ENCODE results near the gene SLC16A12. TPM values are rescaled to one million over a fixed set of nuclear protein-coding genes. Genes with fewer than 3 reads are reported as not detected.

The SLC16A12 gene
- total and polyA plus RNA-seq, 10 donors = 0.02 to 0.19 (median 0.12) TPM; not detected in 5

GRCh38 chr10:89525556-89525955 is 9.8 kb downstream of the SLC16A12 start:
- WGBS, 5 donors = 79 to 89% (median 86%) methylated on average over 5 of the region's 5 CpGs
- intact Hi-C loops (cut with DNase I; ENCODE audit: low total_unique reads) = no loop called here

GRCh38 chr10:89524279-89524678 is 11.1 kb downstream of the SLC16A12 start:
- TF ChIP-seq POLR2A (IDR thresholded peaks at IDR 0.05) = no peak
- TF ChIP-seq CTCF (IDR thresholded peaks at IDR 0.05 in 8 of 11, conservative IDR thresholded peaks at IDR 0.05 in 3 of 11) = no peak
- no peak for TF ChIP-seq POLR2AphosphoS5 (IDR thresholded peaks at IDR 0.05)
- Histone ChIP-seq H3K4me1 (no peaks in the 10 kb centered on the region), H3K36me3 (no peaks in the 10 kb centered on the region), H3K27me3 (replicated peaks in 1 of 7) (peaks cover 0 to 8% (median 0%) of the 10 kb centered on the region in 7 donors), H3K27ac (no peak overlapping the region), H3K4me3 (no peak overlapping the region), H3K9me3 (no peaks in the 10 kb centered on the region)
- intact Hi-C loops (cut with DNase I; ENCODE audit: low total_unique reads) = no loop called here
- DNase-seq = no peak
- WGBS, 5 donors = 78 to 88% (median 85%) methylated on average over 7 of the region's 7 CpGs

More at GRCh38 chr10:89525556-89525955, 9.8 kb downstream of the SLC16A12 start:
- H3K9me3 ChIP-seq = no peaks in the 10 kb centered on the region
- peaks cover 0 to 19% (median 0%) of the 10 kb centered on the region in 7 donors for H3K27me3 ChIP-seq (replicated peaks in 1 of 7)
- TF ChIP-seq POLR2AphosphoS5 (IDR thresholded peaks at IDR 0.05) (no peak), POLR2A (IDR thresholded peaks at IDR 0.05) (no peak), CTCF (IDR thresholded peaks at IDR 0.05 in 8 of 11, conservative IDR thresholded peaks at IDR 0.05 in 3 of 11) (no peak)
- H3K36me3 ChIP-seq = no peaks in the 10 kb centered on the region
- H3K4me3 ChIP-seq = no peak overlapping the region
- no peak for DNase-seq
- H3K4me1 ChIP-seq = no peaks in the 10 kb centered on the region
- H3K27ac ChIP-seq = no peak overlapping the region

GRCh38 chr10:89523274-89523673 is 12.1 kb downstream of the SLC16A12 start:
- no peaks in the 10 kb centered on the region for H3K36me3 ChIP-seq
- no peaks in the 10 kb centered on the region for H3K9me3 ChIP-seq
- H3K27me3 ChIP-seq (replicated peaks in 1 of 7) = peaks cover 0 to 8% (median 0%) of the 10 kb centered on the region in 7 donors
- no peak overlapping the region for H3K27ac ChIP-seq
- TF ChIP-seq POLR2AphosphoS5 (IDR thresholded peaks at IDR 0.05) = no peak
- TF ChIP-seq CTCF (IDR thresholded peaks at IDR 0.05 in 8 of 11, conservative IDR thresholded peaks at IDR 0.05 in 3 of 11) = no peak
- DNase-seq = no peak
- H3K4me3 ChIP-seq = no peak overlapping the region
- H3K4me1 ChIP-seq = no peaks in the 10 kb centered on the region
- WGBS, 5 donors = 81 to 97% (median 84%) methylated on average over 1 of the region's 1 CpG
- intact Hi-C loops (cut with DNase I; ENCODE audit: low total_unique reads) = no loop called here

GRCh38 chr10:89522463-89522862 is 12.9 kb downstream of the SLC16A12 start:
- intact Hi-C loops (cut with DNase I; ENCODE audit: low total_unique reads) = no loop called here
- WGBS, 5 donors = 89 to 97% (median 92%) methylated on average over 1 of the region's 1 CpG
- peaks cover 0 to 8% (median 0%) of the 10 kb centered on the region in 7 donors for H3K27me3 ChIP-seq (replicated peaks in 1 of 7)
- H3K36me3 ChIP-seq = no peaks in the 10 kb centered on the region
- no peaks in the 10 kb centered on the region for H3K9me3 ChIP-seq
- H3K4me1 ChIP-seq = no peaks in the 10 kb centered on the region
- H3K4me3 ChIP-seq = no peak overlapping the region
- DNase-seq = no peak
- no peak overlapping the region for H3K27ac ChIP-seq
- no peak for TF ChIP-seq POLR2AphosphoS5 (IDR thresholded peaks at IDR 0.05)
- TF ChIP-seq CTCF (IDR thresholded peaks at IDR 0.05 in 8 of 11, conservative IDR thresholded peaks at IDR 0.05 in 3 of 11) = no peak
- TF ChIP-seq POLR2A (IDR thresholded peaks at IDR 0.05) = no peak

All from spleen (tissue), 11 donors.